ENCODE results near the gene FBXO39. TPM values are rescaled to one million over a fixed set of nuclear protein-coding genes. Genes with fewer than 3 reads are reported as not detected.

The FBXO39 gene
- total RNA-seq, 1 experiment from 2014 or later: not detected

Other genes with a start within 250 kb of the FBXO39 start
- gene PITPNM3, start 219.7 kb upstream of the FBXO39 start, total RNA-seq (2021; ENCODE audit: unreplicated experiment): 0.44 TPM
- 13.0 TPM for gene KIAA0753, start 135.5 kb upstream of the FBXO39 start, total RNA-seq (2021; ENCODE audit: unreplicated experiment)
- 137 TPM for gene TXNDC17, start 135.2 kb upstream of the FBXO39 start, total RNA-seq (2021; ENCODE audit: unreplicated experiment)
- 18.6 TPM for gene MED31, start 124.6 kb upstream of the FBXO39 start, total RNA-seq (2021; ENCODE audit: unreplicated experiment)
- gene C17orf100, start 124.5 kb upstream of the FBXO39 start, total RNA-seq (2021; ENCODE audit: unreplicated experiment): 2.8 TPM
- 0.26 TPM for gene SLC13A5, start 62.8 kb upstream of the FBXO39 start, total RNA-seq (2021; ENCODE audit: unreplicated experiment)
- gene XAF1, start 20.2 kb upstream of the FBXO39 start, total RNA-seq (2021; ENCODE audit: unreplicated experiment): 3.5 TPM
- not detected for gene TEKT1, start 55.5 kb downstream of the FBXO39 start, total RNA-seq (2021; ENCODE audit: unreplicated experiment)
- gene ALOX12, start 219.8 kb downstream of the FBXO39 start, total RNA-seq (2021; ENCODE audit: unreplicated experiment): not detected
- gene RNASEK, start 236.4 kb downstream of the FBXO39 start, total RNA-seq (2021; ENCODE audit: unreplicated experiment): 196 TPM
- 0.18 TPM for gene BCL6B, start 246.8 kb downstream of the FBXO39 start, total RNA-seq (2021; ENCODE audit: unreplicated experiment)